B cell (primary cell): ENCODE results near the gene CFAP65. TPM values are rescaled to one million over a fixed set of nuclear protein-coding genes. Genes with fewer than 3 reads are reported as not detected.

ENCODE experiments used
- ATAC-seq: fragments of 200-7000 bp; cut with Tn5 transposase; one replicate; pipeline ENCODE4 v1.10.0; 2021; ENCODE audit warnings: low read depth, mild to moderate bottlenecking, moderate number of reproducible peaks, moderate library complexity
- CTCF ChIA-PET: fragments of 350-600 bp; sonication (Branson Sonifier 250); formaldehyde crosslinking; loops from one replicate; lab custom pipeline; 2021; ENCODE audit warnings: antibody characterized with exemption, inconsistent platforms; lab: Charles Lee
- POLR2A ChIA-PET: fragments of 350-600 bp; sonication (Branson Sonifier 250); formaldehyde crosslinking; loops from one replicate; lab custom pipeline; 2021; ENCODE audit warnings: antibody characterized with exemption; lab: Charles Lee
- DNase-seq: peaks from one replicate; pipeline ENCODE4 v3.0.0; 2013
- H2AFZ ChIP-seq: 2 replicates; pipeline ENCODE4 v1.6.1; 2012; ENCODE audit warnings: mild to moderate bottlenecking, low read depth, low read length; ENCODE audit not compliant: insufficient read depth, poor library complexity, severe bottlenecking
- H3K27ac ChIP-seq, 2 donors: 1 replicate in 1 of 2; 2 replicates in 1 of 2; pipeline ENCODE4 v1.5.1; 2012 to 2013; ENCODE audit warnings: low read length in 2 of 2, mild to moderate bottlenecking in 2 of 2, moderate library complexity in 1 of 2
- H3K27me3 ChIP-seq, 4 experiments: fragments of 200-600 bp in 1 of 4; sonication (generic) in 1 of 4; replicated peaks in 1 of 4; 1 replicate in 2 of 4; 2 replicates in 2 of 4; pipeline versions ENCODE4 v1.6.1 to v1.7.0; 2013 to 2016; ENCODE audit warnings: low read length in 3 of 4, mild to moderate bottlenecking in 2 of 4, mixed read lengths in 1 of 4, moderate library complexity in 1 of 4; ENCODE audit not compliant: insufficient read depth in 4 of 4, control insufficient read depth in 3 of 4; ENCODE audit errors: control extremely low read depth in 1 of 4
- H3K36me3 ChIP-seq, 2 experiments: replicated peaks in 1 of 2; 1 replicate in 1 of 2; 2 replicates in 1 of 2; pipeline versions ENCODE4 v1.6.1 to v1.7.1; 2013; ENCODE audit warnings: low read length in 1 of 2; ENCODE audit not compliant: insufficient read depth in 2 of 2, control insufficient read depth in 1 of 2; ENCODE audit errors: control extremely low read depth in 1 of 2, extremely low read depth in 1 of 2
- H3K4me1 ChIP-seq, 2 donors: fragments of 200-600 bp in 1 of 2; sonication (generic) in 1 of 2; 1 replicate in 1 of 2; 2 replicates in 1 of 2; pipeline versions ENCODE4 v1.5.1 to v1.6.1; 2013 to 2017; ENCODE audit warnings: low read length in 2 of 2; ENCODE audit not compliant: control insufficient read depth in 2 of 2, insufficient read depth in 2 of 2
- H3K4me2 ChIP-seq: replicated peaks from 2 replicates; pipeline ENCODE3; 2012; ENCODE audit warnings: mild to moderate bottlenecking, low read depth, low read length; ENCODE audit not compliant: poor library complexity, severe bottlenecking
- H3K4me3 ChIP-seq, 5 experiments: fragments of 200-600 bp in 1 of 5; sonication (generic) in 1 of 5; 1 replicate in 3 of 5; 2 replicates in 2 of 5; pipeline versions ENCODE4 v1.5.1 to v1.7.0; 2011 to 2016; ENCODE audit warnings: low read length in 4 of 5, mild to moderate bottlenecking in 4 of 5, low read depth in 2 of 5, control low read depth in 1 of 5, moderate library complexity in 1 of 5; ENCODE audit not compliant: insufficient read depth in 1 of 5; ENCODE audit errors: control extremely low read depth in 1 of 5, extremely low read depth in 1 of 5
- H3K79me2 ChIP-seq: fragments of 200-600 bp; sonication (generic); one replicate; pipeline ENCODE4 v1.6.0; 2016; ENCODE audit warnings: low read length; ENCODE audit not compliant: control insufficient read depth, insufficient read depth
- H3K9ac ChIP-seq: fragments of 200-600 bp; sonication (generic); 2 replicates; pipeline ENCODE4 v1.6.1; 2017; ENCODE audit warnings: mild to moderate bottlenecking, low read length, moderate library complexity
- H3K9me3 ChIP-seq, 3 donors: one replicate each; pipeline versions ENCODE4 v1.6.1 to v1.7.1; 2013; ENCODE audit warnings: low read length in 2 of 3; ENCODE audit not compliant: control insufficient read depth in 2 of 3, insufficient read depth in 1 of 3; ENCODE audit errors: control extremely low read depth in 1 of 3
- H4K20me1 ChIP-seq: 2 replicates; pipeline ENCODE4 v1.6.0; 2012; ENCODE audit warnings: mild to moderate bottlenecking, low read length; ENCODE audit not compliant: insufficient read depth, control insufficient read depth, poor library complexity, severe bottlenecking
- H3K27ac Mint-ChIP-seq: one replicate; pipeline ENCODE4 v1.8.0; 2021; ENCODE audit warnings: mixed read lengths
- H3K27me3 Mint-ChIP-seq: one replicate; pipeline ENCODE4 v1.8.0; 2021; ENCODE audit warnings: mixed read lengths
- H3K4me1 Mint-ChIP-seq: one replicate; pipeline ENCODE4 v1.8.0; 2021; ENCODE audit warnings: mixed read lengths
- H3K4me3 Mint-ChIP-seq: one replicate; pipeline ENCODE4 v1.8.0; 2021; ENCODE audit warnings: mixed read lengths
- H3K9me3 Mint-ChIP-seq: one replicate; pipeline ENCODE4 v1.8.0; 2022; ENCODE audit warnings: mixed read lengths; ENCODE audit not compliant: insufficient read depth
- CTCF ChIP-seq: fragments of 200-600 bp; IDR thresholded peaks from one replicate; pipeline ENCODE4 v1.8.0; 2022; ENCODE audit warnings: antibody characterized with exemption, mild to moderate bottlenecking
- EZH2 ChIP-seq: IDR thresholded peaks from 2 replicates; pipeline ENCODE4 v1.6.1; 2012; ENCODE audit warnings: borderline replicate concordance, low read depth, mild to moderate bottlenecking, moderate library complexity, low read length; ENCODE audit not compliant: insufficient read depth, poor library complexity, severe bottlenecking
- WGBS: methylation state at CpG from one replicate; pipeline ENCODE4 v1.1.5; 2013; ENCODE audit warnings: missing lambda C conversion rate; ENCODE audit not compliant: insufficient coverage; 5-methylcytosine and 5-hydroxymethylcytosine counted together
- intact Hi-C: fragments of 100-400 bp; cut with micrococcal nuclease; formaldehyde crosslinking; loops from one replicate; pipeline ENCODE4 v1.10.0; 2022
- polyA plus RNA-seq: library from polyadenylated mRNA; depleted of rRNA; stranded (reverse); fragments of >200 nt; gene quantifications from 2 replicates; pipeline ENCODE4 v1.2.3, GENCODE V29; 2012
- total RNA-seq, 2 donors: library from RNA; stranded (reverse); fragments of 120-200 nt in 1 of 2; gene quantifications; 1 replicate in 1 of 2; 2 replicates in 1 of 2; pipeline versions ENCODE4 v1.2.3 to v1.2.4, GENCODE V29; 2013 to 2022

The CFAP65 gene
- total and polyA plus RNA-seq, 2 donors (not counting 1 experiment from before 2014, with no cell fraction given) = not detected

GRCh38 chr2:219019436-219019835 lies 21.9 kb downstream of the CFAP65 start:
- TF ChIP-seq EZH2 = no peak
- Histone ChIP-seq H3K79me2 (no peaks in the 10 kb centered on the region), H3K27me3 (peaks cover 0 to 14% (median 1%) of the 10 kb centered on the region in 4 experiments), H3K4me2 (no peak overlapping the region), H2AFZ (no peak overlapping the region), H3K4me3 (no peak overlapping the region), H4K20me1 (no peaks in the 10 kb centered on the region), H3K9ac (no peak overlapping the region), H3K27ac (no peak overlapping the region), H3K4me1 (no peaks in the 10 kb centered on the region), H3K9me3 (no peaks in the 10 kb centered on the region), H3K36me3 (no peaks in the 10 kb centered on the region)
- WGBS = 93% methylated on average over 4 of the region's 6 CpGs
- no peak for ATAC-seq
- intact Hi-C loops = no loop called here
- POLR2A ChIA-PET = no interaction called here
- H3K27ac Mint-ChIP-seq = no peak overlapping the region
- H3K4me3 Mint-ChIP-seq = no peak overlapping the region
- CTCF ChIA-PET = interaction anchor here (1.7 kb wide), 1 partner anchor 24 kb away, joined by 5 read pairs; no protein-coding TSS in a partner anchor
- no peaks in the 10 kb centered on the region for H3K4me1 Mint-ChIP-seq
- no peaks in the 10 kb centered on the region for H3K9me3 Mint-ChIP-seq
- no peak for DNase-seq
- H3K27me3 Mint-ChIP-seq = peaks cover 34% of the 10 kb centered on the region

GRCh38 chr2:219018726-219019125 lies 22.6 kb downstream of the CFAP65 start:
- H3K9ac ChIP-seq = no peak overlapping the region
- no peak overlapping the region for H3K27ac ChIP-seq
- intact Hi-C loops = no loop called here
- CTCF ChIA-PET = no interaction called here
- ATAC-seq (no peak), DNase-seq (no peak)
- no peak overlapping the region for H2AFZ ChIP-seq
- no peaks in the 10 kb centered on the region for H3K4me1 ChIP-seq
- H4K20me1 ChIP-seq = no peaks in the 10 kb centered on the region
- TF ChIP-seq EZH2 (no peak), CTCF (no peak)
- no peak overlapping the region for H3K4me2 ChIP-seq
- Mint-ChIP-seq H3K9me3 (no peaks in the 10 kb centered on the region), H3K4me1 (no peaks in the 10 kb centered on the region), H3K27ac (no peak overlapping the region), H3K4me3 (no peak overlapping the region), H3K27me3 (peaks cover 35% of the 10 kb centered on the region)
- no peaks in the 10 kb centered on the region for H3K9me3 ChIP-seq
- no peak overlapping the region for H3K4me3 ChIP-seq
- POLR2A ChIA-PET = no interaction called here
- no peaks in the 10 kb centered on the region for H3K36me3 ChIP-seq
- 93% methylated on average over 9 of the region's 10 CpGs for WGBS
- H3K27me3 ChIP-seq = peaks cover 0 to 11% (median 1%) of the 10 kb centered on the region in 4 experiments
- H3K79me2 ChIP-seq = no peaks in the 10 kb centered on the region
